Esophagus squamous epithelium (tissue), 4 donors: ENCODE data around the gene IL20RB.

Experiments used
- POLR2A ChIP-seq, 4 donors: fragments of 450-650 bp; IDR thresholded peaks; one replicate each; pipeline ENCODE4 v1.6.1; 2017; ENCODE audit warnings: antibody characterized with exemption in 4 of 4, mild to moderate bottlenecking in 4 of 4, moderate library complexity in 3 of 4
- TF ChIP-seq, protein P1 (sequence below), 6 experiments: fragments of 450-650 bp in 4 of 6; fragments of 200-600 bp in 2 of 6; sonication (generic) in 2 of 6; IDR thresholded peaks; one replicate each; pipeline ENCODE4 v1.5.1; 2016 to 2019; ENCODE audit warnings: antibody characterized with exemption in 6 of 6, mild to moderate bottlenecking in 4 of 6, moderate library complexity in 4 of 6

DNA sequence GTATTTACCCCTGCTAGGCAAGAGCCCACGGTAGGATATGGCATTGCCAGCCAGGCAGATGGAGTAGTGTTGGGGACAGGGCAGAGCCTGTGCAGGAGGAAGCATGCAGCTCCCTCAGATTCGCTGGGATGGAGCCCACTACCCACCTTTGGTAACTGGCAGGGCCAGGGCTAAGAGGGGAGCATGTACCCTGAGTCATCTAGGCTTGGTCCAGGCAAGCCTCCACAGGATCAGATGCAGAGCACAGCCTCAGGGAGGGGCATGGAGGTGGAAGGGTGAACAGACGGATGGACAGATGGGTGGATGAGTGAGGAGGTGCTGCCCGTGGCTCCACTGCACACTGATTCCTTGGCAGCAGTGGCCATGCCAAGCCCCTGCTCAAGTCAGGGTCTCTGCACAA lies 33.0 kb downstream of the IL20RB start:
- TF ChIP-seq, protein P1, sequence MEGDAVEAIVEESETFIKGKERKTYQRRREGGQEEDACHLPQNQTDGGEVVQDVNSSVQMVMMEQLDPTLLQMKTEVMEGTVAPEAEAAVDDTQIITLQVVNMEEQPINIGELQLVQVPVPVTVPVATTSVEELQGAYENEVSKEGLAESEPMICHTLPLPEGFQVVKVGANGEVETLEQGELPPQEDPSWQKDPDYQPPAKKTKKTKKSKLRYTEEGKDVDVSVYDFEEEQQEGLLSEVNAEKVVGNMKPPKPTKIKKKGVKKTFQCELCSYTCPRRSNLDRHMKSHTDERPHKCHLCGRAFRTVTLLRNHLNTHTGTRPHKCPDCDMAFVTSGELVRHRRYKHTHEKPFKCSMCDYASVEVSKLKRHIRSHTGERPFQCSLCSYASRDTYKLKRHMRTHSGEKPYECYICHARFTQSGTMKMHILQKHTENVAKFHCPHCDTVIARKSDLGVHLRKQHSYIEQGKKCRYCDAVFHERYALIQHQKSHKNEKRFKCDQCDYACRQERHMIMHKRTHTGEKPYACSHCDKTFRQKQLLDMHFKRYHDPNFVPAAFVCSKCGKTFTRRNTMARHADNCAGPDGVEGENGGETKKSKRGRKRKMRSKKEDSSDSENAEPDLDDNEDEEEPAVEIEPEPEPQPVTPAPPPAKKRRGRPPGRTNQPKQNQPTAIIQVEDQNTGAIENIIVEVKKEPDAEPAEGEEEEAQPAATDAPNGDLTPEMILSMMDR (IDR thresholded peaks at IDR 0.05), result no peak
- no peak for TF ChIP-seq POLR2A (IDR thresholded peaks at IDR 0.05)
